HG03066 (cell line): ENCODE data around the gene ANO10.
"Not testable (repeated sequence)": the region's sequence is repeated elsewhere in the genome, so short reads cannot be mapped to it uniquely, and the experiment has no call there.

Experiments
- ATAC-seq: cut with Tn5 transposase; IDR thresholded peaks from one replicate; pipeline ENCODE4 v1.9.1; 2021; ENCODE audit warnings: low read depth; ENCODE audit not compliant: unreplicated experiment

The ANO10 gene

GRCh38 chr3:43489930-43490329 is 131.9 kb downstream of the ANO10 start:
- ATAC-seq, result no peak

GRCh38 chr3:43485931-43486330 is 135.9 kb downstream of the ANO10 start:
- no peak for ATAC-seq

- ATAC-seq, result no peak
Measured at GRCh38 chr3:43484926-43485488, 136.8 kb downstream of the ANO10 start.

- no peak for ATAC-seq
Measured at GRCh38 chr3:43481375-43481774, 140.4 kb downstream of the ANO10 start.

- ATAC-seq, result not testable (repeated sequence)
Measured at GRCh38 chr3:43478839-43479238, 143.0 kb downstream of the ANO10 start.

GRCh38 chr3:43478118-43478785 is 143.6 kb downstream of the ANO10 start:
- no peak for ATAC-seq

GRCh38 chr3:43477600-43477999 is 144.2 kb downstream of the ANO10 start:
- no peak for ATAC-seq

GRCh38 chr3:43473737-43474136 is 148.1 kb downstream of the ANO10 start:
- ATAC-seq, result no peak

GRCh38 chr3:43473244-43473643 is 148.6 kb downstream of the ANO10 start:
- no peak for ATAC-seq

GRCh38 chr3:43468133-43468532 is 153.7 kb downstream of the ANO10 start:
- no peak for ATAC-seq

GRCh38 chr3:43465109-43465508 is 156.7 kb downstream of the ANO10 start:
- no peak for ATAC-seq

GRCh38 chr3:43462566-43462965 is 159.2 kb downstream of the ANO10 start:
- ATAC-seq, result not testable (repeated sequence)

GRCh38 chr3:43461345-43461744 is 160.5 kb downstream of the ANO10 start:
- no peak for ATAC-seq

- not testable (repeated sequence) for ATAC-seq
Measured at GRCh38 chr3:43457038-43457437, 164.8 kb downstream of the ANO10 start.

- no peak for ATAC-seq
Measured at GRCh38 chr3:43455233-43455632, 166.6 kb downstream of the ANO10 start.

GRCh38 chr3:43453981-43454380 is 167.8 kb downstream of the ANO10 start:
- ATAC-seq, result no peak

GRCh38 chr3:43451670-43452254 is 170.0 kb downstream of the ANO10 start:
- ATAC-seq, result no peak

GRCh38 chr3:43448098-43448497 is 173.7 kb downstream of the ANO10 start:
- ATAC-seq, result no peak

- no peak for ATAC-seq
Measured at GRCh38 chr3:43445820-43446219, 176.0 kb downstream of the ANO10 start.

GRCh38 chr3:43442872-43443395 is 178.9 kb downstream of the ANO10 start:
- no peak for ATAC-seq

- no peak for ATAC-seq
Measured at GRCh38 chr3:43436507-43437140, 185.2 kb downstream of the ANO10 start.
